ENCODE data around the gene ISLR.

The ISLR gene

GRCh38 chr15:74222240-74223119, 49.0 kb downstream of the ISLR start:
- H3K36me3 ChIP-seq (ENCODE audit: insufficient read depth, low read length), result no peaks in the 10 kb centered on the region
- peaks cover 49% of the 10 kb centered on the region for H3K4me1 ChIP-seq (ENCODE audit: insufficient read depth, low read length)
- no peak overlapping the region for H3K4me3 ChIP-seq (ENCODE audit: low read length)
- no peak overlapping the region for H2AFZ ChIP-seq (ENCODE audit: low read depth, low read length)
- no peaks in the 10 kb centered on the region for H3K9me3 ChIP-seq (ENCODE audit: low read length)
- H3K27me3 ChIP-seq (ENCODE audit: insufficient read depth, low read length), result no peaks in the 10 kb centered on the region

GRCh38 chr15:74225928-74226327, 52.4 kb downstream of the ISLR start:
- H3K4me3 ChIP-seq (ENCODE audit: low read length), result no peak overlapping the region
- no peaks in the 10 kb centered on the region for H3K36me3 ChIP-seq (ENCODE audit: insufficient read depth, low read length)
- no peaks in the 10 kb centered on the region for H3K27me3 ChIP-seq (ENCODE audit: insufficient read depth, low read length)
- H3K9me3 ChIP-seq (ENCODE audit: low read length), result no peaks in the 10 kb centered on the region
- H2AFZ ChIP-seq (ENCODE audit: low read depth, low read length), result no peak overlapping the region
- peaks cover 49% of the 10 kb centered on the region for H3K4me1 ChIP-seq (ENCODE audit: insufficient read depth, low read length)
